ENCODE data around the gene ASCC2. TPM values are rescaled to one million over a fixed set of nuclear protein-coding genes. Genes with fewer than 3 reads are reported as not detected.

The ASCC2 gene
- total and polyA plus RNA-seq, 2 of the 4 experiments (the other 2 are of a cell fraction): 40.0 to 62.2 TPM

- peaks cover 8% of the 10 kb centered on the region; the same call in 1 of the 2 replicates for H3K9me1 ChIP-seq (ENCODE audit: insufficient read depth, low read length)
- H3K9ac ChIP-seq (ENCODE audit: low read depth, low read length): no peak overlapping the region
- peaks cover 0 to 12% of the 10 kb centered on the region in 2 experiments; a peak in 2 of 4 replicates for H3K79me1 ChIP-seq (ENCODE audit: low read depth in 1 of 2, low read length in 2 of 2)
- 0 out of 2 replicates have a peak overlapping the region, but pooled peaks have one; percentile 23 for H3K27ac ChIP-seq (ENCODE audit: insufficient read depth, low read length)
- H4K8ac ChIP-seq (ENCODE audit: low read depth in 2 of 2, low read length in 2 of 2): peak overlapping the region in 1 of 2 experiments; percentile 24; a peak in 1 of 4 replicates
- H2BK20ac ChIP-seq (ENCODE audit: low read depth, low read length): no peak overlapping the region
- H2AK5ac ChIP-seq (ENCODE audit: low read depth, low read length): 0 out of 2 replicates have a peak overlapping the region, but pooled peaks have one; percentile 9
- H3K18ac ChIP-seq (ENCODE audit: low read depth, low read length): peak overlapping the region; percentile 14; the same call in 1 of the 2 replicates
- intact Hi-C loops (cut with micrococcal nuclease): loop anchor here (1.0 to 5.0 kb wide), 2 partner anchors 171 to 184 kb away; no protein-coding TSS in a partner anchor
- H4K5ac ChIP-seq (ENCODE audit: low read depth, low read length): no peak overlapping the region; the same call in 1 of the 2 replicates
- H3K27me3 ChIP-seq (ENCODE audit: control insufficient read depth, insufficient read depth, low read length): no peaks in the 10 kb centered on the region
- H3K4me3 ChIP-seq (ENCODE audit: insufficient read depth, low read depth, low read length): no peak overlapping the region
- no peak overlapping the region for H3K4me2 ChIP-seq (ENCODE audit: low read depth, low read length)
- H3K23ac ChIP-seq (ENCODE audit: low read depth, low read length): no peak overlapping the region
- H2BK5ac ChIP-seq (ENCODE audit: low read depth, low read length, poor library complexity, severe bottlenecking): peak overlapping the region; percentile 48
- peaks cover 2% of the 10 kb centered on the region; the same call in 1 of the 2 replicates for H3K4me1 ChIP-seq (ENCODE audit: control insufficient read depth, insufficient read depth, low read length)
- DNase-seq (peak; percentile 98), ATAC-seq (ENCODE audit: low read depth) (peak; percentile 92)
- H3K9me3 ChIP-seq (ENCODE audit: control insufficient read depth, insufficient read depth, low read length): no peaks in the 10 kb centered on the region
- no peak overlapping the region for H2AK9ac ChIP-seq (replicated peaks; ENCODE audit: low read depth, low read length, poor library complexity)
- H4K20me1 ChIP-seq (ENCODE audit: insufficient read depth, low read length): peaks cover 13% of the 10 kb centered on the region; the same call in 1 of the 2 replicates
- ChIA-PET POLR2A (ENCODE audit: unreplicated experiment) (no interaction called here), CTCF (interaction anchor here (1.1 kb wide), 1 partner anchor 184 kb away, joined by 5 read pairs; no protein-coding TSS in a partner anchor)
- dilution Hi-C loops (cut with HindIII; ENCODE audit: low sequenced_read_pairs, unreplicated experiment): no loop called here
- no TSS peak for BruUV-seq (replicated peaks)
- H3K4ac ChIP-seq (ENCODE audit: low read depth, low read length): peak overlapping the region; percentile 29; the same call in 1 of the 2 replicates
- no peak overlapping the region for H2AFZ ChIP-seq (replicated peaks; ENCODE audit: low read length, poor library complexity)
- H2BK120ac ChIP-seq (ENCODE audit: low read depth, low read length): no peak overlapping the region
- no peak overlapping the region for H3K14ac ChIP-seq (replicated peaks; ENCODE audit: low read depth, low read length)
- H3K36me3 ChIP-seq (ENCODE audit: control insufficient read depth, insufficient read depth, low read length): peaks cover 35% of the 10 kb centered on the region
- in situ Hi-C loops (cut with MboI; ENCODE audit: low sequenced_read_pairs): no loop called here
- H3K56ac ChIP-seq (ENCODE audit: extremely low read depth, insufficient read depth, low read length): no peak overlapping the region
- no CpG with 5 or more reads among the region's 7 CpGs for WGBS, 2 experiments (ENCODE audit: extremely low coverage in 2 of 2, insufficient read length in 1 of 2)
- TF ChIP-seq BHLHE40 (IDR thresholded peaks at IDR 0.05; ENCODE audit: low read depth, low read length): peak; percentile 19; the same call in 1 of the 2 replicates
- TF ChIP-seq FOS (IDR thresholded peaks at IDR 0.05; ENCODE audit: low read depth, low read length): peak; percentile 23; the same call in 1 of the 2 replicates
- TF ChIP-seq, protein P1, sequence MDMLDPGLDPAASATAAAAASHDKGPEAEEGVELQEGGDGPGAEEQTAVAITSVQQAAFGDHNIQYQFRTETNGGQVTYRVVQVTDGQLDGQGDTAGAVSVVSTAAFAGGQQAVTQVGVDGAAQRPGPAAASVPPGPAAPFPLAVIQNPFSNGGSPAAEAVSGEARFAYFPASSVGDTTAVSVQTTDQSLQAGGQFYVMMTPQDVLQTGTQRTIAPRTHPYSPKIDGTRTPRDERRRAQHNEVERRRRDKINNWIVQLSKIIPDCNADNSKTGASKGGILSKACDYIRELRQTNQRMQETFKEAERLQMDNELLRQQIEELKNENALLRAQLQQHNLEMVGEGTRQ (IDR thresholded peaks at IDR 0.05; ENCODE audit: low read depth, low read length): no peak
- TF ChIP-seq CEBPB (IDR thresholded peaks at IDR 0.05; ENCODE audit: low read depth, low read length): peak; percentile 97
- TF ChIP-seq RCOR1 (IDR thresholded peaks at IDR 0.05; ENCODE audit: insufficient replicate concordance, low read length): peak; percentile 69
- no peak overlapping the region for H2BK15ac ChIP-seq (ENCODE audit: low read depth, low read length)
- no peak overlapping the region for H4K91ac ChIP-seq (ENCODE audit: insufficient read depth, low read depth, low read length)
These were observed 16.6 kb downstream of the ASCC2 start for GRCh38 chr22:29821291-29822016.

Measured in IMR-90 (cell line).